H9 (cell line): ENCODE results near the gene IDUA. TPM values are rescaled to one million over a fixed set of nuclear protein-coding genes. Genes with fewer than 3 reads are reported as not detected.

Experiments used
- DNase-seq: peaks from one replicate; pipeline ENCODE4 v3.0.0-alpha.2; 2017
- H2AFZ ChIP-seq: one replicate; pipeline ENCODE4 v1.6.1; 2013; ENCODE audit warnings: mild to moderate bottlenecking, low read length, control low read depth, moderate library complexity
- H2AK5ac ChIP-seq: 2 replicates; pipeline ENCODE4 v1.6.1; 2013; ENCODE audit warnings: low read length, control low read depth, mixed read lengths; ENCODE audit not compliant: insufficient read length
- H2BK120ac ChIP-seq: one replicate; pipeline ENCODE4 v1.6.1; 2013; ENCODE audit warnings: low read depth, mild to moderate bottlenecking, low read length, control low read depth, inconsistent platforms; ENCODE audit not compliant: poor library complexity, severe bottlenecking
- H2BK12ac ChIP-seq: 2 replicates; pipeline ENCODE4 v1.6.1; 2013; ENCODE audit warnings: low read length, control low read depth, mixed read lengths, low read depth; ENCODE audit not compliant: insufficient read length
- H2BK15ac ChIP-seq: 2 replicates; pipeline ENCODE4 v1.6.1; 2013; ENCODE audit warnings: low read depth, low read length, control low read depth
- H2BK20ac ChIP-seq: one replicate; pipeline ENCODE4 v1.6.1; 2013; ENCODE audit warnings: low read depth, mild to moderate bottlenecking, low read length, control low read depth, inconsistent platforms; ENCODE audit not compliant: poor library complexity, severe bottlenecking
- H2BK5ac ChIP-seq: 2 replicates; pipeline ENCODE4 v1.6.1; 2013; ENCODE audit warnings: low read length, control low read depth, mixed read lengths; ENCODE audit not compliant: insufficient read length
- H3K14ac ChIP-seq: 2 replicates; pipeline ENCODE4 v1.6.1; 2013; ENCODE audit warnings: low read length, control low read depth; ENCODE audit not compliant: insufficient read depth
- H3K18ac ChIP-seq: 2 replicates; pipeline ENCODE4 v1.6.1; 2013; ENCODE audit warnings: low read depth, mild to moderate bottlenecking, mixed read lengths, low read length, control low read depth; ENCODE audit not compliant: insufficient read length
- H3K23ac ChIP-seq: 2 replicates; pipeline ENCODE4 v1.6.1; 2013; ENCODE audit warnings: low read length, control low read depth, mixed read lengths, low read depth; ENCODE audit not compliant: insufficient read length
- H3K23me2 ChIP-seq: 2 replicates; pipeline ENCODE4 v1.6.1; 2013; ENCODE audit warnings: low read depth, mild to moderate bottlenecking, mixed read lengths, low read length, control low read depth; ENCODE audit not compliant: insufficient read length, poor library complexity, severe bottlenecking
- H3K27ac ChIP-seq: 2 replicates; pipeline ENCODE4 v1.5.1; 2013; ENCODE audit warnings: low read length, control low read depth, mixed read lengths, low read depth; ENCODE audit not compliant: insufficient read length
- H3K27me3 ChIP-seq: 2 replicates; pipeline ENCODE4 v1.6.1; 2013; ENCODE audit warnings: low read length, control low read depth, inconsistent platforms; ENCODE audit not compliant: insufficient read depth
- H3K4ac ChIP-seq: 2 replicates; pipeline ENCODE4 v1.6.1; 2013; ENCODE audit warnings: low read depth, mild to moderate bottlenecking, control low read depth, inconsistent platforms, low read length, moderate library complexity
- H3K4me1 ChIP-seq: 2 replicates; pipeline ENCODE4 v1.6.1; 2013; ENCODE audit warnings: low read length, control low read depth, inconsistent platforms; ENCODE audit not compliant: insufficient read depth
- H3K4me2 ChIP-seq: 2 replicates; pipeline ENCODE4 v1.6.1; 2013; ENCODE audit warnings: low read length, control low read depth, mixed read lengths; ENCODE audit not compliant: insufficient read length, insufficient read depth
- H3K56ac ChIP-seq: 2 replicates; pipeline ENCODE4 v1.6.1; 2013; ENCODE audit warnings: low read depth, mild to moderate bottlenecking, mixed read lengths, low read length, control low read depth; ENCODE audit not compliant: insufficient read length
- H3K79me1 ChIP-seq: 2 replicates; pipeline ENCODE4 v1.6.1; 2013; ENCODE audit warnings: low read depth, mild to moderate bottlenecking, moderate library complexity, low read length, control low read depth, inconsistent platforms; ENCODE audit not compliant: insufficient read depth, poor library complexity, severe bottlenecking
- H3K79me2 ChIP-seq: 2 replicates; pipeline ENCODE4 v1.6.1; 2013; ENCODE audit warnings: low read length, control low read depth, inconsistent platforms; ENCODE audit not compliant: insufficient read depth
- H3K9ac ChIP-seq: 2 replicates; pipeline ENCODE4 v1.6.1; 2013; ENCODE audit warnings: low read length, control low read depth, mixed read lengths; ENCODE audit not compliant: insufficient read length; ENCODE audit errors: extremely low read depth
- H3K9me3 ChIP-seq: one replicate; pipeline ENCODE4 v1.6.1; 2013; ENCODE audit warnings: low read depth, low read length, inconsistent platforms; ENCODE audit not compliant: control insufficient read depth
- H3T11ph ChIP-seq: one replicate; pipeline ENCODE4 v1.6.1; 2013; ENCODE audit warnings: mild to moderate bottlenecking, low read length, control low read depth, inconsistent platforms
- H4K20me1 ChIP-seq: one replicate; pipeline ENCODE4 v1.6.1; 2013; ENCODE audit not compliant: control insufficient read depth, insufficient read length, insufficient read depth
- H4K5ac ChIP-seq: 2 replicates; pipeline ENCODE4 v1.6.1; 2013; ENCODE audit warnings: low read depth, mild to moderate bottlenecking, mixed read lengths, low read length, control low read depth; ENCODE audit not compliant: insufficient read length
- H4K8ac ChIP-seq: replicated peaks from 2 replicates; pipeline ENCODE4 v1.6.1; 2013; ENCODE audit warnings: low read length, control low read depth, mixed read lengths, low read depth; ENCODE audit not compliant: insufficient read length
- H4K91ac ChIP-seq: 2 replicates; pipeline ENCODE4 v1.6.1; 2013; ENCODE audit warnings: low read depth, mild to moderate bottlenecking, moderate library complexity, mixed read lengths, low read length, control low read depth; ENCODE audit not compliant: insufficient read length
- H3K27ac Mint-ChIP-seq, 3 experiments: 2 replicates in 2 of 3; 3 replicates in 1 of 3; pipeline ENCODE4 v1.8.0; 2020 to 2021; ENCODE audit warnings: mixed read lengths in 3 of 3, mild to moderate bottlenecking in 1 of 3, moderate library complexity in 1 of 3
- H3K27me3 Mint-ChIP-seq: 2 replicates; pipeline ENCODE4 v1.8.0; 2021; ENCODE audit warnings: low read depth, mild to moderate bottlenecking, moderate library complexity, mixed read lengths
- H3K36me3 Mint-ChIP-seq, 3 experiments: 2 replicates in 2 of 3; 3 replicates in 1 of 3; pipeline ENCODE4 v1.8.0; 2020 to 2021; ENCODE audit warnings: low read depth in 3 of 3, mixed read lengths in 3 of 3; ENCODE audit not compliant: insufficient read depth in 1 of 3
- H3K4me1 Mint-ChIP-seq, 2 experiments: 2 replicates each; pipeline ENCODE4 v1.8.0; 2020; ENCODE audit warnings: mixed read lengths in 2 of 2
- H3K4me3 Mint-ChIP-seq, 2 experiments: 2 replicates in 1 of 2; 3 replicates in 1 of 2; pipeline ENCODE4 v1.8.0; 2020 to 2021; ENCODE audit warnings: mild to moderate bottlenecking in 2 of 2, mixed read lengths in 2 of 2, moderate library complexity in 1 of 2
- H3K9me3 Mint-ChIP-seq, 2 experiments: 2 replicates in 1 of 2; 3 replicates in 1 of 2; pipeline ENCODE4 v1.8.0; 2020; ENCODE audit warnings: mild to moderate bottlenecking in 2 of 2, mixed read lengths in 2 of 2, moderate library complexity in 1 of 2
- CTCF ChIP-seq: fragments of 200-600 bp; sonication (generic); conservative IDR thresholded peaks from 3 replicates; pipeline ENCODE4 v1.8.0; 2021; ENCODE audit warnings: antibody characterized with exemption, mild to moderate bottlenecking
- WGBS: extraction: QIAGEN DNeasy Blood & Tissue Kit; methylation state at CpG from one replicate; pipeline ENCODE4 v1.1.7; 2013; ENCODE audit warnings: missing lambda C conversion rate, low lambda C conversion rate, mixed read lengths; ENCODE audit not compliant: insufficient read length; ENCODE audit errors: extremely low coverage; 5-methylcytosine and 5-hydroxymethylcytosine counted together
- total RNA-seq: library from RNA; stranded (reverse); gene quantifications from 2 replicates; pipeline ENCODE4 v1.2.1, GENCODE V29; 2021

IDUA gene
- total RNA-seq, 1 experiment from 2014 or later: 14.5 TPM

GRCh38 chr4:951186-951585, 35.7 kb upstream of the IDUA start:
- Histone ChIP-seq H2BK20ac (no peak overlapping the region), H3K4me2 (no peak overlapping the region), H3K4ac (no peak overlapping the region), H3K79me1 (no peaks in the 10 kb centered on the region), H4K91ac (no peak overlapping the region), H3K18ac (no peak overlapping the region), H4K20me1 (no peaks in the 10 kb centered on the region), H2AK5ac (no peak overlapping the region), H3K14ac (no peak overlapping the region; the same call in 1 of the 2 replicates), H3K27ac (no peak overlapping the region), H3K23ac (no peak overlapping the region), H3K9me3 (no peaks in the 10 kb centered on the region), H2BK15ac (no peak overlapping the region), H2BK5ac (no peak overlapping the region), H3K27me3 (no peaks in the 10 kb centered on the region), H2BK12ac (no peak overlapping the region), H3K23me2 (no peaks in the 10 kb centered on the region), H2BK120ac (no peak overlapping the region), H3K4me1 (no peaks in the 10 kb centered on the region), H4K8ac (no peak overlapping the region), H3K79me2 (no peaks in the 10 kb centered on the region), H3K56ac (no peak overlapping the region), H3T11ph (no peak overlapping the region), H4K5ac (no peak overlapping the region), H2AFZ (no peak overlapping the region), H3K9ac (no peak overlapping the region)
- Mint-ChIP-seq H3K4me1 (peaks cover 2 to 9% of the 10 kb centered on the region in 2 experiments; a peak in 3 of 4 replicates), H3K9me3 (no peaks in the 10 kb centered on the region), H3K27ac (peak overlapping the region in 1 of 3 experiments; percentile 40; a peak in 1 of 7 replicates), H3K27me3 (no peaks in the 10 kb centered on the region), H3K36me3 (no peaks in the 10 kb centered on the region; a peak in 1 of 7 replicates), H3K4me3 (no peak overlapping the region)
- WGBS: no CpG with 5 or more reads among the region's 7 CpGs
- TF ChIP-seq CTCF: no peak
- no peak for DNase-seq
